Nephron (organoid): Measurements from ENCODE around the gene LRP1.

Experiments used
- H3K27ac Mint-ChIP-seq, 3 experiments: 2 replicates each; pipeline ENCODE4 v1.8.0; 2020; ENCODE audit warnings: mixed read lengths in 3 of 3, mild to moderate bottlenecking in 2 of 3, moderate library complexity in 1 of 3
- H3K27me3 Mint-ChIP-seq: 2 replicates; pipeline ENCODE4 v1.8.0; 2021; ENCODE audit warnings: low read depth, mild to moderate bottlenecking, moderate library complexity, mixed read lengths
- H3K36me3 Mint-ChIP-seq: 2 replicates; pipeline ENCODE4 v1.8.0; 2020; ENCODE audit warnings: low read depth, mixed read lengths
- H3K4me1 Mint-ChIP-seq: 2 replicates; pipeline ENCODE4 v1.8.0; 2020; ENCODE audit warnings: mixed read lengths
- H3K4me3 Mint-ChIP-seq, 3 experiments: 2 replicates each; pipeline ENCODE4 v1.8.0; 2020; ENCODE audit warnings: mild to moderate bottlenecking in 3 of 3, mixed read lengths in 3 of 3, moderate library complexity in 2 of 3
- H3K9me3 Mint-ChIP-seq: 2 replicates; pipeline ENCODE4 v1.8.0; 2020; ENCODE audit warnings: mixed read lengths
- CTCF ChIP-seq, 3 experiments: fragments of 200-600 bp; sonication (generic); IDR thresholded peaks; one replicate each; pipeline ENCODE4 v1.5.0; 2021; ENCODE audit warnings: antibody characterized with exemption in 3 of 3; ENCODE audit not compliant: unreplicated experiment in 3 of 3

Gene LRP1

GRCh38 chr12:57239587-57240065, 111.3 kb downstream of the LRP1 start:
- H3K9me3 Mint-ChIP-seq = no peaks in the 10 kb centered on the region
- peaks cover 69% of the 10 kb centered on the region for H3K4me1 Mint-ChIP-seq
- H3K36me3 Mint-ChIP-seq = peaks cover 1% of the 10 kb centered on the region
- peak overlapping the region in 1 of 3 experiments; percentile 7 for H3K27ac Mint-ChIP-seq
- peak overlapping the region; percentile 71 to 79 (median 79) for H3K4me3 Mint-ChIP-seq
- no peak for TF ChIP-seq CTCF (IDR thresholded peaks at IDR 0.05; ENCODE audit: unreplicated experiment in 3 of 3)
- peaks cover 96% of the 10 kb centered on the region for H3K27me3 Mint-ChIP-seq

DNA sequence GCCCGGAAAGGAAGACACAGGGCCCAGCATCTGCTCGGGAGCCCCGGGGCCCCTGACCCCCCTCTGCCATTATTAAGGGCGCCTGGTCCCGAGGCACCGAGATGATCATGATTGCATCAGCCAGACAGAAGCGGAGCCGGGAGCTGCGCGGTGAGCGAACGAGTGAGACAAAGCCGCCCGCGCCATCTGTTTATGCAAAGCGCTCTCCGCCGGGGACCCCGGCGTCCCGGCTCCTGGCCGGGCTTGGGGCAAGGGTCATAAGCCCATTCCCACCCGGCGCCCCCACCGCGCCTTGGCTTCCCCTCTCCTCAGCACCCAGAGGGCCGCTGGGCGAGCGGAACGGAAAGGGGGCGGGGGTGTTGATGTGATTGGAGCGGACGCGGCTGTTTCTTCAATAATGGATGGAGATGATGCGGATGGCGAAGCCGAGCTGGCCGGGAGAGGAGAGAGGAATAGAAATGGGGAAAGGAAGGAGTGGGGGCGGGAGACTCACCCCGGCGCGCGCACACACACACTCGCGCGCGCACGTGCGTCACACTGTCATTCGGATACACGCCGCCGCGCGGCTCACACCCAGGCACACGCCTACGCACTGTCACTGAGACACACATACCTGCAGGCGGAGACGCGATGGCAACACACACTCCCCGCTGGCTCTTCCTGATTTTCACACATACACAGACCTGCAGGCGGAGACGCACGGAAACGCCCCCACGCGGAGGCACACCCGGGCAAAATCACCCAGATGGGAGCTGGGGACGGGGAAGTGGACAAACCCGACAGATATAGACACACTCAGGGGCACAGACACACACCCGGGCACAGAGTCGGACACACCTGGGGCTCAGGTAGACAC, 112.0 kb downstream of the LRP1 start:
- H3K27me3 Mint-ChIP-seq = peaks cover 99% of the 10 kb centered on the region
- no peak for TF ChIP-seq CTCF (IDR thresholded peaks at IDR 0.05; ENCODE audit: unreplicated experiment in 3 of 3)
- H3K36me3 Mint-ChIP-seq = no peaks in the 10 kb centered on the region
- peak overlapping the region; percentile 75 to 79 (median 79) for H3K4me3 Mint-ChIP-seq
- peaks cover 71% of the 10 kb centered on the region for H3K4me1 Mint-ChIP-seq
- H3K9me3 Mint-ChIP-seq = no peaks in the 10 kb centered on the region
- H3K27ac Mint-ChIP-seq = peak overlapping the region in 1 of 3 experiments; percentile 43

DNA sequence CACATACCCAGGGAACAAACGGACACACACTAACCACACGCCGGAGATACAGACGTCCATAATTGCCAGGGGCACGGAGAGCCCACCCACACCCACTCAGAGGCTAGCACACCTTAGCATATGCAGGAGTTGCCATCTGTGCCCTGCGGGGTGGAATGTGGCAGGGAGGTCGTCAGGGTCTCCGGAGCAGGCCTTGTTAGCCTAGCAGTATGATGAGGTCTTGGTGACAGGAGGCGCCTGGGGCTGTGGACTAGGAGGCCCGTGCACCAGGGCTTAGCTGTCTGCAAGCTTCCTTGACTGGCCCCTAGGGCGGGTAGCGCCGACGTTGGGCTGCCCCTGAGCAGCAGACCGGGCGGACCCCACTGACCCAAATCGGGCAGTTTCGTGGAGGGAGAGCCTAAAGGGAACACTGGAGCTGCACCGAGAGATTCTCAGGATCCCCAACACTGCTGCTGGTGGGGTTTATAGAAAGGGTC, 112.7 kb downstream of the LRP1 start:
- TF ChIP-seq CTCF (IDR thresholded peaks at IDR 0.05; ENCODE audit: unreplicated experiment in 3 of 3) = no peak
- Mint-ChIP-seq H3K4me3 (peak overlapping the region; percentile 72 to 79 (median 75)), H3K27ac (no peak overlapping the region), H3K27me3 (peaks cover 92% of the 10 kb centered on the region), H3K9me3 (no peaks in the 10 kb centered on the region), H3K4me1 (peaks cover 68% of the 10 kb centered on the region), H3K36me3 (no peaks in the 10 kb centered on the region)

DNA sequence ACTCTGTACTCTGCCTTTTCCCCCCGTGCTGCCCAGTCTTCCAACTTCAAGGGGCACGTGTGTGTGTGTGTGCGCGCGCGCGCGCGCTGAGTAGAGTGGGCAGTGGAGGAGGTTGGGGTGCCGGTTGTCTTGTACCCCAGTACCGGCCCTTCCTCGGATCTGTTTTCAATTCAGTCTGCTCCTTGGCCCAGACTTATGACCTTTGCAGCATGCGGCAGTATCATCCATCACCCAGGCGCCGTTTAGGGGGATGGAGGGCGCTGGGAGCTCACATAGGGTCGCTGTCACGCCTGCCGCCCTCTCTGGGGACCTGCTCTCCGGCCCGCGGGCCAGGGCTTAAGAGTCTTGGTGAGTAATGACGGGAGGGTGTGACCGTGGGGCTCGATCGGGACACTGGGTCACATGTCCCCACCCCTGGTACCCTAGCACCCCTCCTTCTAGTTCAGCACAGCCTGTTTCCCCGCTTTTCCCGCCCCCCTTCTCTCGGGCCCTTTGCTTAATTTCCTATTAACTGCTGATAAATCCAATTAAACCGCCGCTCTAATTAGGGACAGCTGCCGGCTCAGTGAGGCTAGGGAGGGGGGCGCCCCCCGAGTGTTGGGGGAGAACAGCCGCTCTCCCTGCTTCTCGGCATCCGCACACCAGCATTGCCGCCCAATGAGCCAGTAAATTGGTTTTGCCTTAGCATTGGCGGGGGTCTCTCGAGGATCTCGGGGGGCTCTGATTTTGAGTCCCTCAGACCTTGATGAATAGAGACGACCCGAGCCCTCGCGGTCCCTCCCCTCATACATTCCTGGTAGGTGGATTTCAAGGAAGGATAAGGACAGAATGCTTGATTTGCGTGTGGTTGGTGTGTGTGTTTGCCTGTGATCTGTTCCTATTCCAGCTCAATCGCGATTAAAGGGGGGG, 113.4 kb downstream of the LRP1 start:
- peaks cover 2% of the 10 kb centered on the region for H3K36me3 Mint-ChIP-seq
- no peak overlapping the region for H3K27ac Mint-ChIP-seq
- TF ChIP-seq CTCF (IDR thresholded peaks at IDR 0.05; ENCODE audit: unreplicated experiment in 3 of 3) = no peak
- peak overlapping the region; percentile 72 to 79 (median 79) for H3K4me3 Mint-ChIP-seq
- peaks cover 85% of the 10 kb centered on the region for H3K27me3 Mint-ChIP-seq
- no peaks in the 10 kb centered on the region for H3K9me3 Mint-ChIP-seq
- peaks cover 70% of the 10 kb centered on the region for H3K4me1 Mint-ChIP-seq

DNA sequence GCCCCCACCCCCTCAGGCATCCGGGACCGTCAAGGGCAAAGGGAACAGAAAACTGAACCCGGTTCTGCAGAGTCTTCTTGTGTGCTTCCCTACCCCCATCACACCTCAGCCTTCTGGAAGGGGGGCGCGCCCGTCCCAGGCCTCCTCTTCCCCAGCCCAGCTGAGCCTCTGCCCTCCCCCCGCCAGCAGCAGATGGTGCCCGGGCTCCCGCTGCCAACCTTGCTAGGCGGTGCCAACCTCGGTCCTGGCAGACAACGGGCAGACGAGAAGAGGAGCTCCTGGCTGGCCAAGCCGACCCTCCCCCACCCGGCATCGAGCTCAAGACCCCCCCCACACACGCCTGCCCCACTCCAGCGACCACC, 114.0 kb downstream of the LRP1 start:
- Mint-ChIP-seq H3K4me3 (peak overlapping the region; percentile 79 to 80 (median 79)), H3K27ac (no peak overlapping the region), H3K36me3 (peaks cover 3% of the 10 kb centered on the region), H3K9me3 (no peaks in the 10 kb centered on the region), H3K27me3 (peaks cover 78% of the 10 kb centered on the region), H3K4me1 (peaks cover 68% of the 10 kb centered on the region)
- no peak for TF ChIP-seq CTCF (IDR thresholded peaks at IDR 0.05; ENCODE audit: unreplicated experiment in 3 of 3)
